ENCODE results near the gene BACH1.

Gene BACH1

DNA sequence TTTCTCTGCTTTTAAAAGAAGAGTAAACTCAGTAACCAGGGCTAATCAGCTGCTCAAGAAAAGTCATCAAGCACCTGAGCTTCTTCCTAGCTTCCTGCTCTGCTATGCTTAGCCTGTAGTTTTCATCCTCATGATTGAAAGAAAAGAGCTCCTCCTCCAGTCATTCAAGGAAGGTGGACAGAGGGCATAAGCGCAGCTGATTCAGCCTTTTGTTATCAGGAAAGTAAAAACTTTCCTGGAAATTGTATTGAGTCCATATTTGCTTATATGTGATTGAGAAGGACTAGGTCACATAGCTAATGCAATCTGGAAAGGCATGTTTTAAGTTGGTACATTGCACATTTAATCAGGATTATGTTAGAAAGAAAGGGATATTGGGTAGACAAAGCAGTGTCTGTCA lies 8.5 kb upstream of the BACH1 start:
- no peak for DNase-seq (ENCODE audit: extremely low read depth, low read depth)
- H3K4me3 ChIP-seq (replicated peaks; ENCODE audit: low read depth, low read length): no peak overlapping the region
- TF ChIP-seq, protein P1, sequence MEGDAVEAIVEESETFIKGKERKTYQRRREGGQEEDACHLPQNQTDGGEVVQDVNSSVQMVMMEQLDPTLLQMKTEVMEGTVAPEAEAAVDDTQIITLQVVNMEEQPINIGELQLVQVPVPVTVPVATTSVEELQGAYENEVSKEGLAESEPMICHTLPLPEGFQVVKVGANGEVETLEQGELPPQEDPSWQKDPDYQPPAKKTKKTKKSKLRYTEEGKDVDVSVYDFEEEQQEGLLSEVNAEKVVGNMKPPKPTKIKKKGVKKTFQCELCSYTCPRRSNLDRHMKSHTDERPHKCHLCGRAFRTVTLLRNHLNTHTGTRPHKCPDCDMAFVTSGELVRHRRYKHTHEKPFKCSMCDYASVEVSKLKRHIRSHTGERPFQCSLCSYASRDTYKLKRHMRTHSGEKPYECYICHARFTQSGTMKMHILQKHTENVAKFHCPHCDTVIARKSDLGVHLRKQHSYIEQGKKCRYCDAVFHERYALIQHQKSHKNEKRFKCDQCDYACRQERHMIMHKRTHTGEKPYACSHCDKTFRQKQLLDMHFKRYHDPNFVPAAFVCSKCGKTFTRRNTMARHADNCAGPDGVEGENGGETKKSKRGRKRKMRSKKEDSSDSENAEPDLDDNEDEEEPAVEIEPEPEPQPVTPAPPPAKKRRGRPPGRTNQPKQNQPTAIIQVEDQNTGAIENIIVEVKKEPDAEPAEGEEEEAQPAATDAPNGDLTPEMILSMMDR (IDR thresholded peaks at IDR 0.05; ENCODE audit: low read depth, low read length, missing control alignments): no peak

DNA sequence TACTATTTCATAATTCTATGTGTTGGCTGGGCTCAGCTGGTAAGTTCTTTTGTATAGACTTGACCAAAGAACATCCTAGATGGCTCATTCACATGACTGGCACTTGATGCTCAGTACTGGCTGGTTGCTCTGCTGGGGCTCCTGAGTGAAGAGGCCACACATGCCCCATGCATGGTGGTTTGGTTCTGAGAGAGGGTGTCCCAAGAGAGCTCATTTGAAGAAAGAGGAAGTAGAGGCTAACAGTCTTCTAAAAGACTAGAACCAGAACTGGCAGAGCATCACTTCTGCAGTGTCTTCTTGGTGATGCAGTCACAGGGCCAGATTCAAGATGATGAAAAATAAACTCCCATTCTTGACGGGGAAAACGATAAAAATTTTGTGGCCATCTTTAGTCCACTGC lies 5.2 kb upstream of the BACH1 start:
- DNase-seq (ENCODE audit: extremely low read depth, low read depth): no peak
- no peak overlapping the region for H3K4me3 ChIP-seq (replicated peaks; ENCODE audit: low read depth, low read length)
- TF ChIP-seq, protein P1 (IDR thresholded peaks at IDR 0.05; ENCODE audit: low read depth, low read length, missing control alignments): no peak

DNA sequence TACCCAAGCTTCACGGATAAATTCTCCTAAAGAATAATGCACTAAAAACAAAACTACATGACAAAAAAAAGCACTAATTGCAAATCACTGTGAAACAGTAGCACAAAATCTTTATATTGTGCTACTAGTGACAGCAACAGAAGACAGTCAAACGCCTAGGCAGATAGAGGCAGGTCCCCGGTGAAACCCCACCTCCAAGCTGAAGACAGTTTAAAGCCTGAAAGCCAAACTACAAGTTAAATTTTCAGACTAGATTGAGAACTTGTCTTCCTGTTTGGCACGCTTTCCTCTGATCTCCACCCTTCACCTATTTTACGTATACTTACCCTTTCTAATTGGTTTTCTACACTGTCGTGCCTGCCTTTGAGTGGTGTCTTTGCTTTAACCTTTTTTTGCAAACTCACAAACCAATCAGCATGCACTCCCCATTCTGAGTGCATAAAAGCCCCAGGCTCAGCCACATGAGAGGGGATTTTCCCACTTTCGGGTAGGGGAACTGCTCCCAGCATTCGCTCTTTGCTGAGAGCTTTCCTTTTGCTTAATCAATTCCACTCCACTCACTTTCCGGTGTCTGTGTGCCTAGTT lies 3.6 kb upstream of the BACH1 start:
- no peak overlapping the region for H3K4me3 ChIP-seq (replicated peaks; ENCODE audit: low read depth, low read length)
- no peak for DNase-seq (ENCODE audit: extremely low read depth, low read depth)

DNA sequence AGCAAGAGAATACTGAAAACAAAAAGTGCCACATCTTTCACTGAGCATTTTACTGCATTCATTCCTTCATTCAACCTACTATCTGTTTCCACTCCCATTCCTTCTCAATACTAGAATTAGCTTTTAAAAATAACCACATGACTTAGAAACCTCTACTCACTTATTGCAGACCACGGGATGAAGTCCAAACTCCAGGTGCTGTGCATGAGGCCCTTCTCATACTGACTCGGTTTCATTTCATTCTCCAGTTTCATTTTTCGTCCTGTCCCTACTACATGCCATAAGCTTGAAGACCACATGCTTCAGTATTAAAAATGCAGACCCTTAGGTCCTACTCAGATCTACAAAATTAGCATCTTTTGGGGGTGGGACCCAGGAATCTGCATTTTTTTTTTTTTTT lies 2.3 kb upstream of the BACH1 start:
- no peak overlapping the region for H3K4me3 ChIP-seq (replicated peaks; ENCODE audit: low read depth, low read length)
- DNase-seq (ENCODE audit: extremely low read depth, low read depth): no peak
- TF ChIP-seq, protein P1 (IDR thresholded peaks at IDR 0.05; ENCODE audit: low read depth, low read length, missing control alignments): no peak

More for the DNA sequence above, 3.6 kb upstream of the BACH1 start:
- TF ChIP-seq, protein P1 (IDR thresholded peaks at IDR 0.05; ENCODE audit: low read depth, low read length, missing control alignments): no peak

DNA sequence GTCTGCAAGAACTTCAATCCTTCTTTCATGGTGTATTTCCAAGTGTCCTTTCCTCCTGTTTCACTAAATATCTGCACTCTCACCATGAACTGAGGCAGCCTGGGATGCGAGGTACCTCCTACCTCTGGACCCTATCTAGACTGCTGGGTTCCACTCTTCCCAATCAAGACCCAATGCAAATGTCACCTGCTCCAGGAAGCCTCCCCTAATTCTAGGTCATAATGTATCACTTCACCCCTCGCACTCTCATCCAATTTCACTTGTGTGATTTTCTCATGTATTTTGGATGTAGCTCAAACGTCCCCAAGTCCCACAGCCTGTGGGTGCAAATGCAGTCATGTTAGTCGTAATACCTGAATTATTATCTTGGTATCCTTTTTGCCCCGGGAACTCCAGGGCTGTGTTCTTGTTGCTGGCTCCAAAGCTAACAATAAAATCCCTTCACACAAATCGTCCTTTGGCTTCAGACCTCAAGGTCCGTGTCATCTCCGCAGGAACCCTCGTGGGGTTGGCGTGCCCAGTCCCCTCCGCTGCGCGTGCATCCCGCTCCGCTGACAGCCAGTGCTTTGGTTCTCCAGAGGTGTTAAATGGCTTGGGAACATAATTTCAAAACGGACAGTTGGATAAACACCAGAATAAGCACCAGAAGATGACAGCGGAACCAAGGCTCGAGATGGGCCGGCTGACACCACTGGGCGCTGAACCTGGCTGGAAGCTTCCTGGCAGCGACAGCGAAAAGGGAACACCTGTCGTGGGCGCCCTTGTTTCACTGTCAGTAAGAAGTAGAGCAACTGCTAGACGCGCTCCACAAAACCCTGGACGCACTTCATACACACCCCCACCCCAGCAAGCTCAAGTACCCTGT lies 1.0 kb upstream of the BACH1 start:
- TF ChIP-seq, protein P1 (IDR thresholded peaks at IDR 0.05; ENCODE audit: low read depth, low read length, missing control alignments): no peak
- H3K4me3 ChIP-seq (replicated peaks; ENCODE audit: low read depth, low read length): peak overlapping the region; percentile 92
- no peak for DNase-seq (ENCODE audit: extremely low read depth, low read depth)

DNA sequence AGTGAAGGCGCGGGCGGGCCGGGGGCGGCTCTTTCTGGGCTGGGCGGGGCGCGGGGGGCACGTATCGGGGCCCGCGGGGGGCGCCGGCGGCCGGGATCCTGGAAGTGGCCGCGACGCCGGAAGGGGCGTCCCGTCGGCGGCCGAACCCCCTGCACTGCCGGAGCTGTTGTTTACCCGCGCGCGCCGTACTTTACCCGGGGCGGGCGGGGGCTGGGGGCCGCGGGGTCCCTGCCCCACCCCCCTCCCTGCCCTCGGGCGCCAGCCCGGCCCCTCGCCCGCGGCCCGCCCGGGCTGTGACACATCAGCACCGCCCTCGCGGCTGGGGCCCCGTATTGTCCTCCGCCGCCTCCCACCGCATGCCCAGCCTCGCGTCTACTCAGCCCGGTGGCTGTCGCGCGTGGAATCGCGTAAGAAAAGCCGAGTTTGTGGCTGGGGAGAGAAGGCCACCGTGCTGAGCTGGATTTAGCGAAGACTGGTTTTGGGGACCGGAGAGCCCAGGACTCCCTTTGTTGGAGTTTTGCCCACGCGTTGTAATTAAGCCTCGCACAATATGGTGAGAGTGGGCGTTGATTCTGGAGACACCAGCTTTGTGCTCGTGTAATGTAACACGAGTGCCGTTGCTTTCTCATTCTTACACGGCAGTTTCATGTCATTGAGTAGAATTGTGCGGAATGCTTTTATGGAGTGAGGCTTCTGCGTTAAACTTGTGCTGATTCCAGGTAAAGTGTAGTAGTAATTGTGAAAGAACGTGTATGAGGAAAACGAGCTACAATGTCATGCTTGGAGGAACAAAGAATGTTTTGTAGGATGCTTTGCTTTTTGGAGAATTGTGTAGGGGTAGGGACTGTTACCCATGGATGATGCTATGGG lies 559 bp downstream of the BACH1 start:
- H3K4me3 ChIP-seq (replicated peaks; ENCODE audit: low read depth, low read length): peak overlapping the region; percentile 92
- TF ChIP-seq, protein P1 (IDR thresholded peaks at IDR 0.05; ENCODE audit: low read depth, low read length, missing control alignments): no peak
- DNase-seq (ENCODE audit: extremely low read depth, low read depth): no peak
